Brain microvascular endothelial cell (primary cell): ENCODE results near the gene SDC1.

Experiments
- DNase-seq: peaks from one replicate; pipeline ENCODE4 v3.0.0-alpha.2; 2020
- H3K27ac ChIP-seq: fragments of 250-450 bp; sonication (Bioruptor Pico); 2 replicates; pipeline ENCODE4 v1.5.1; 2020; ENCODE audit warnings: mild to moderate bottlenecking, moderate library complexity
- H3K27me3 ChIP-seq: fragments of 250-450 bp; sonication (Bioruptor Pico); replicated peaks from 2 replicates; pipeline ENCODE4 v1.5.1; 2020; ENCODE audit warnings: mild to moderate bottlenecking
- H3K36me3 ChIP-seq: fragments of 250-450 bp; sonication (Bioruptor Pico); replicated peaks from 2 replicates; pipeline ENCODE4 v1.5.1; 2020; ENCODE audit warnings: mild to moderate bottlenecking
- H3K4me3 ChIP-seq: 2 replicates; pipeline ENCODE4 v1.5.1; 2011; ENCODE audit warnings: low read depth, mild to moderate bottlenecking, control low read depth, low read length, moderate library complexity
- CTCF ChIP-seq: IDR thresholded peaks from 2 replicates; pipeline ENCODE4 v1.5.1; 2011; ENCODE audit warnings: low read depth, mild to moderate bottlenecking, moderate library complexity, low read length, control low read depth, inconsistent platforms; ENCODE audit errors: missing control alignments
- in situ Hi-C: cut with HindIII; loops from 2 replicates; pipeline ENCODE4 v1.10.0; 2017; ENCODE audit warnings: low sequenced_read_pairs, low pct_ligation_motif_present

SDC1 gene

DNA sequence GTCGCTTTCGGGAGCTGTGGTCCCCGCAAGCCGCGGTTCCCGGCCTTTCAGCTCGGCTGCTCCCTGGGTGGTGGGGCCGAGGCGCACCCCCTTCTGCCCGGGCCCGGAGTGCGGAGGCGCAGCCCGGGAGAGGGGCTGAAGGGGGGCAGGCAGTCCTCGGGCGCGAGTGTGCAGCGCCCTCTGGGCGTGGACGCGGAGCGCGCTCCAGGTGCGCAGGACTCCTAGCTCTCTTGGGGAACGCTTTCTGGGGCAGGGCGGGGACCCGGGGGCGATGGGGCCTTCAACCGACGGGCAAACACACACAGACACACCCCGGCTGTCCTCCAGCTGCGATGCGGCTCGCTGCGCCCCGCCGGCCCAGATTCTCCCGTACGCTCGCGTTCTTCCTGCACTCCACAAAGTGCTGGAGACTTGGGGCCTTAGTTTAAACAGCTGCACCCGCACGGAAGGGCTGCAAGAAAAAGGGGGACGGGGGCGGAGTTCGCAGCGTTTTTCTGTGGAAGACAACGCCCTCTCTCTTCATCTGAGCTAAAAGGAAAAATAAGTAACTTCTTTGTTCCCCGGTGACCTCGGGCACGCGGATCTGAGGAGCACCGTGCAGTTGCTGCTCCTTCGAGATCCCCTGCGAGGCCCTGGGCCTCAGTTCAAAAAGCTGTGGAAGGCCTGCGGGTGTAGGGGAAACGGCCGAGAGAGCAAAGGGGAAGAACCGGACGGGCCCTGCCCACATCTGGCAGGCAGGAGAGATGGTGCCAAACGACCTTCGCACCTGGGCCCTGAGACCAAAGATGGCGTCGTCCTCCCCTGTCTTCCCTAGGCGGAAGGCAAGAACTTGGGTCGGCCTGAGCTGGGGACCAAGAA is 593 bp upstream of the SDC1 start:
- TF ChIP-seq CTCF = peak; percentile 67
- H3K36me3 ChIP-seq = no peaks in the 10 kb centered on the region
- peak overlapping the region; percentile 68 for H3K4me3 ChIP-seq
- in situ Hi-C loops = loop anchor here (10.0 kb wide), 1 partner anchor 91 kb away; no protein-coding TSS in a partner anchor
- H3K27me3 ChIP-seq = no peaks in the 10 kb centered on the region
- DNase-seq = no peak
- H3K27ac ChIP-seq = no peak overlapping the region

GRCh38 chr2:20224164-20224715 is 690 bp downstream of the SDC1 start:
- H3K4me3 ChIP-seq = peak overlapping the region; percentile 68
- H3K27ac ChIP-seq = no peak overlapping the region

DNA sequence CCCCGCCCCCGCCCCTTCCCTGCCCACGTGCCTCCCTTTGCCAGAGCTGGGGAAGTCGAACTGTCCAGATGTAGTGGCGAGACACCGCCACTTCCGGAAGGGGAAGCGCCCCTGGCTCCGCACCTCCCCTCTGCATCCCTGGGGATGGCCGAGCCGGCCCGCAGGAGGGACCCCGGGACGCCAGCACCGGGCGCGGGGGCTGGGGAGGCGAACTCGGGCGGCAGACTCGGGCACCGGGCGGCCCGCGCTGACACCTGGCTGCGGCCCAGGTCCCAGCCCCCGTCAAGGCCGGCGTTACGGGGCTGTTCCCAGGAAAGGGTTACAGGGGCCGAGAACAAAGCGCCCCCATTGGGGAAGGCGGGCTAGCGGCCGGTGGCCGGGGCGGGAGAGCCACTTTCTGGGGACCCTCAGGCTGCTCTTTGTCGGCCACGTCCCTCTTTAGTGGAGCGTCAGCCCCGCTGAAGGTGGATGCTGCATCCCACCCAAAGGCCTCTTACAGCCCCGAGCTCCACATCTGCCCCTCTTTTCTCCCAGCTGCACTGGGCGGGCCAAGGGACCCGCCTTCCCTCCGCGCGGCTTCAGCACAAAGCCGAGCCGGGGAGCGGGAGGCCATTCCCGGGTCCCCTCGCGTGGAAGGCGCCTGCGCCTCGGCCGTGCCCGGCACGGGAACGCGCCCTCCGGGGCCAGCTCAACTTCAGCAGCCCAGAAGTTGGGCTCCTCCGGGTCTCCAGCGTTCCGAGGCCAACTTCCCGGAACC is 1.3 kb downstream of the SDC1 start:
- Histone ChIP-seq H3K36me3 (no peaks in the 10 kb centered on the region), H3K27me3 (no peaks in the 10 kb centered on the region), H3K27ac (no peak overlapping the region), H3K4me3 (peak overlapping the region; percentile 68)
- TF ChIP-seq CTCF = no peak
- in situ Hi-C loops = loop anchor here (10.0 kb wide), 1 partner anchor 89 kb away; no protein-coding TSS in a partner anchor
- no peak for DNase-seq

More at GRCh38 chr2:20224164-20224715, 690 bp downstream of the SDC1 start:
- Histone ChIP-seq H3K27me3 (no peaks in the 10 kb centered on the region), H3K36me3 (no peaks in the 10 kb centered on the region)
- no peak for DNase-seq
- in situ Hi-C loops = loop anchor here (10.0 kb wide), 1 partner anchor 89 kb away; no protein-coding TSS in a partner anchor
- TF ChIP-seq CTCF = no peak

GRCh38 chr2:20222769-20223406 is 2.0 kb downstream of the SDC1 start:
- Histone ChIP-seq H3K27me3 (no peaks in the 10 kb centered on the region), H3K27ac (no peak overlapping the region), H3K36me3 (no peaks in the 10 kb centered on the region), H3K4me3 (peak overlapping the region; percentile 68)
- in situ Hi-C loops = loop anchor here (10.0 kb wide), 1 partner anchor 88 kb away; no protein-coding TSS in a partner anchor
- TF ChIP-seq CTCF = no peak
- no peak for DNase-seq

DNA sequence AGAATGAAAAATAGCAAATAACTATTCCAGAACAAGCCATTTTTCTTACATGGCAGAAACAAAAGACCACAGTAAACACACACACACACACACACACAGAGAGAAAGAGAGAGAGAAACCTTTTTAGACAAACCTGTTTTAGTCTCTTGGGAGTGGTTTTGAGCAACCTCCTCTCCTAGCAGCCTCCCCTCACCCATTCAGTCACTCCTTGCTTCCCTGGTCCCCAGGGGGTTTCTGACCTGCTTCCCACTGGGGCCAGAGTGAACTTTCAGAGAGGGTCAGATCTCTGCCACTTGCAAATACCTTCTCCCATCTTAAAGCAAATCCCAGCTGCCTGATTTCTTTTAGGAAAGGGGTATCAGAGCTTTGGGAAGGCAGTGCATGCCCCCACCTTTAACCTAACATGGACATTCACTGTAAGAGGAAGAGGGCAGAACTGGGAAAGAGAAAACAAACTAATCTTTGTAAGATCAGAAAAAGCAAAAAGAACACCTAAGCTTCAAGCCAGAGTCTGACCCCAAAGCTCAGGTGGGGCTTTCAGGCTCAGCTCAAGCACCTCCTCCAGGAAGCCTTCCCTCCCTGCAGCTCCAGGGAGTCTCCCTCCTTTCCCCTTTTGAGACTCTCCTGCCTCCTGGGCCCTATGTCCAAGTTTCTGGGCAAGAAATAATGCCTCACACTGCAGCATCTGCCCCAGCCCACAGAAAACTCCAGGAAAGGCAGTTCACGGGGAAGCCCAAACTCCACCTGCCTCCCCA is 2.7 kb downstream of the SDC1 start:
- TF ChIP-seq CTCF = no peak
- Histone ChIP-seq H3K36me3 (no peaks in the 10 kb centered on the region), H3K4me3 (peak overlapping the region; percentile 68), H3K27me3 (no peaks in the 10 kb centered on the region), H3K27ac (no peak overlapping the region)
- in situ Hi-C loops = loop anchor here (10.0 kb wide), 1 partner anchor 87 kb away; no protein-coding TSS in a partner anchor
- DNase-seq = no peak
